Right hindlimb (tissue), 1 donor: ENCODE data around the gene TTK.

ENCODE experiments used
- DNase-seq: peaks from one replicate; pipeline ENCODE4 v3.0.0-alpha.2; 2018

Gene TTK

GRCh38 chr6:80004173-80005072 lies at the start of gene TTK:
TTK (plus strand) TSS chr6:80004649; CDS start chr6:80005844, 1,195 bp downstream.
- DNase-seq = peak; percentile 95

- DNase-seq = no peak
These were observed 49.6 kb upstream of the TTK start for GRCh38 chr6:79954849-79955248.

- DNase-seq = no peak
These were observed 39.8 kb upstream of the TTK start for GRCh38 chr6:79964607-79965081.

GRCh38 chr6:79967178-79967577 lies 37.3 kb upstream of the TTK start:
- no peak for DNase-seq

- no peak for DNase-seq
These were observed 34.7 kb upstream of the TTK start for GRCh38 chr6:79969784-79970183.

- no peak for DNase-seq
These were observed 33.3 kb upstream of the TTK start for GRCh38 chr6:79971193-79971592.

GRCh38 chr6:79981652-79982051 lies 22.8 kb upstream of the TTK start:
- DNase-seq = no peak

GRCh38 chr6:79984261-79984660 lies 20.2 kb upstream of the TTK start:
- no peak for DNase-seq

GRCh38 chr6:79985128-79985527 lies 19.3 kb upstream of the TTK start:
- DNase-seq = no peak

GRCh38 chr6:79989641-79990040 lies 14.8 kb upstream of the TTK start:
- no peak for DNase-seq

GRCh38 chr6:79993012-79993910 lies 11.2 kb upstream of the TTK start:
- DNase-seq = no peak

GRCh38 chr6:79993911-79994309 lies 10.5 kb upstream of the TTK start:
- no peak for DNase-seq

- DNase-seq = no peak
These were observed 6.7 kb upstream of the TTK start for GRCh38 chr6:79997728-79998127.

GRCh38 chr6:80001337-80001736 lies 3.1 kb upstream of the TTK start:
- no peak for DNase-seq

GRCh38 chr6:80003826-80004172 lies 650 bp upstream of the TTK start:
- no peak for DNase-seq

- DNase-seq = no peak
These were observed 957 bp downstream of the TTK start for GRCh38 chr6:80005406-80005805.

- no peak for DNase-seq
These were observed 2.1 kb downstream of the TTK start for GRCh38 chr6:80006541-80006940.

GRCh38 chr6:80009531-80009930 lies 5.1 kb downstream of the TTK start:
- no peak for DNase-seq

- no peak for DNase-seq
These were observed 5.8 kb downstream of the TTK start for GRCh38 chr6:80010288-80010687.

GRCh38 chr6:80015839-80016435 lies 11.5 kb downstream of the TTK start:
- no peak for DNase-seq

GRCh38 chr6:80020381-80021120 lies 16.1 kb downstream of the TTK start:
- DNase-seq = no peak

GRCh38 chr6:80021131-80021530 lies 16.7 kb downstream of the TTK start:
- no peak for DNase-seq

- no peak for DNase-seq
These were observed 17.1 kb downstream of the TTK start for GRCh38 chr6:80021591-80021990.
